Heart left ventricle (tissue), 16 donors: ENCODE data around the gene CPPED1. TPM values are rescaled to one million over a fixed set of nuclear protein-coding genes. Genes with fewer than 3 reads are reported as not detected.
A peak's percentile ranks its signal among the peaks of the same experiment; 100 is the strongest.

ENCODE experiments used
- ATAC-seq, 4 donors: fragments of 200-7000 bp; cut with Tn5 transposase; one replicate each; pipeline ENCODE4 v1.9.1; 2020 to 2022; ENCODE audit warnings: moderate library complexity in 4 of 4, mild to moderate bottlenecking in 3 of 4, moderate number of reproducible peaks in 1 of 4
- DNase-seq, 5 donors: peaks; one replicate each; pipeline ENCODE4 v3.0.0-alpha.2; 2020
- H3K27ac ChIP-seq, 12 donors: fragments of 200-600 bp; sonication (generic) in 4 of 12; one replicate each; pipeline versions ENCODE4 v1.5.0 to v1.8.0; 2016 to 2022; ENCODE audit warnings: mild to moderate bottlenecking in 2 of 12
- H3K27me3 ChIP-seq, 9 donors: fragments of 200-600 bp; sonication (generic) in 2 of 9; one replicate each; pipeline versions ENCODE4 v1.5.1 to v1.8.0; 2016 to 2022; ENCODE audit warnings: mild to moderate bottlenecking in 3 of 9
- H3K36me3 ChIP-seq, 9 donors: fragments of 200-600 bp; sonication (generic) in 2 of 9; one replicate each; pipeline versions ENCODE4 v1.5.0 to v1.8.0; 2018 to 2022; ENCODE audit warnings: mild to moderate bottlenecking in 2 of 9
- H3K4me1 ChIP-seq, 12 donors: fragments of 200-600 bp; sonication (generic) in 4 of 12; one replicate each; pipeline versions ENCODE4 v1.5.0 to v1.8.0; 2016 to 2022; ENCODE audit warnings: mild to moderate bottlenecking in 3 of 12
- H3K4me3 ChIP-seq, 12 donors: fragments of 200-600 bp; sonication (generic) in 4 of 12; one replicate each; pipeline versions ENCODE4 v1.5.0 to v1.8.0; 2017 to 2022; ENCODE audit warnings: mild to moderate bottlenecking in 9 of 12, moderate library complexity in 4 of 12
- H3K9me3 ChIP-seq, 12 donors: fragments of 200-600 bp; sonication (generic) in 4 of 12; one replicate each; pipeline versions ENCODE4 v1.5.0 to v1.8.0; 2016 to 2022; ENCODE audit warnings: mild to moderate bottlenecking in 1 of 12
- POLR2A ChIP-seq, 2 donors: fragments of 450-650 bp; IDR thresholded peaks; one replicate each; pipeline ENCODE4 v1.6.1; 2017; ENCODE audit warnings: antibody characterized with exemption in 2 of 2, mild to moderate bottlenecking in 2 of 2, moderate library complexity in 2 of 2
- WGBS, 4 donors: extraction: QIAGEN DNeasy Blood & Tissue Kit in 2 of 4; methylation state at CpG; one replicate each; pipeline versions ENCODE4 v1.1.5 to v1.1.7; 2013 to 2018; 5-methylcytosine and 5-hydroxymethylcytosine counted together
- intact Hi-C, 10 donors: fragments of 100-400 bp; cut with DNase I; formaldehyde crosslinking; loops; one replicate each; pipeline versions ENCODE4 v1.11.1 to v1.14.2; 2022
- polyA plus RNA-seq, 2 donors: library from polyadenylated mRNA; stranded (reverse); fragments of 200-250 nt; gene quantifications; one replicate each; pipeline ENCODE4 v1.2.3, GENCODE V29; 2013
- total RNA-seq, 9 donors: library from RNA; depleted of rRNA in 2 of 9; stranded (reverse); fragments of >200 nt in 2 of 9; fragmentation: NEBNext Ultra II Directional in 3 of 9; extraction: Animal tissue kit (Norgen Biotek cat#: 25700) in 3 of 9; gene quantifications; one replicate each; pipeline versions ENCODE4 v1.1.0 to v1.2.4, GENCODE V29; 2016 to 2023
- TF ChIP-seq, protein P1 (sequence below), 12 donors: fragments of 200-600 bp; sonication (generic) in 4 of 12; IDR thresholded peaks; one replicate each; pipeline versions ENCODE4 v1.5.0 to v1.8.0; 2018 to 2022; ENCODE audit warnings: antibody characterized with exemption in 12 of 12, mild to moderate bottlenecking in 5 of 12
- donor health status: ischemic (EF 13 %, LVEDD 7.1; RV severe dilation, severe dysfunction).
- donor health status: healthy with polysubstance abuse.
- donor health status: DM: no; HTN: yes; CAD: no.
- donor health status: DM: no; HTN: no; CAD: no.
- donor health status: ischemic (EF 25% LVEDD 6.9; RV normal size, moderate dysfunction).
- donor health status: ischemic (EF 25% LVEDD 5.7; RV mildly dilated, moderate dysfunction).
- donor health status: healthy.
- donor health status: DM: yes; HTN: yes; CAD: no.
- donor health status: ischemic (EF 35%, LVEDD 5.7; RV mildly dilated, moderate dysfunction).
- donor health status: nonischemic (EF 11% LVEDD 7.7; RV severe dilation, severe dysfunction).
- donor health status: DM: yes; HTN: yes; CAD: no.
- donor health status: PGD.
- donor health status: ischemic (EF 29% LVEDD 5.4; RV normal size, mild dysfunction).
- donor health status: nonischemic (EF 23%, LVEDD 6.1; RV moderate dilation, normal function).

The CPPED1 gene
- total and polyA plus RNA-seq, 11 donors: 5.6 to 25.1 (median 11.7) TPM

- Histone ChIP-seq H3K9me3 (peaks cover 0 to 30% (median 16%) of the 10 kb centered on the region in 12 donors), H3K4me3 (no peak overlapping the region), H3K27me3 (no peaks in the 10 kb centered on the region), H3K36me3 (peaks cover 0 to 20% (median 3%) of the 10 kb centered on the region in 9 donors), H3K4me1 (no peaks in the 10 kb centered on the region), H3K27ac (no peak overlapping the region)
- TF ChIP-seq POLR2A (IDR thresholded peaks at IDR 0.05): no peak
- TF ChIP-seq, protein P1, sequence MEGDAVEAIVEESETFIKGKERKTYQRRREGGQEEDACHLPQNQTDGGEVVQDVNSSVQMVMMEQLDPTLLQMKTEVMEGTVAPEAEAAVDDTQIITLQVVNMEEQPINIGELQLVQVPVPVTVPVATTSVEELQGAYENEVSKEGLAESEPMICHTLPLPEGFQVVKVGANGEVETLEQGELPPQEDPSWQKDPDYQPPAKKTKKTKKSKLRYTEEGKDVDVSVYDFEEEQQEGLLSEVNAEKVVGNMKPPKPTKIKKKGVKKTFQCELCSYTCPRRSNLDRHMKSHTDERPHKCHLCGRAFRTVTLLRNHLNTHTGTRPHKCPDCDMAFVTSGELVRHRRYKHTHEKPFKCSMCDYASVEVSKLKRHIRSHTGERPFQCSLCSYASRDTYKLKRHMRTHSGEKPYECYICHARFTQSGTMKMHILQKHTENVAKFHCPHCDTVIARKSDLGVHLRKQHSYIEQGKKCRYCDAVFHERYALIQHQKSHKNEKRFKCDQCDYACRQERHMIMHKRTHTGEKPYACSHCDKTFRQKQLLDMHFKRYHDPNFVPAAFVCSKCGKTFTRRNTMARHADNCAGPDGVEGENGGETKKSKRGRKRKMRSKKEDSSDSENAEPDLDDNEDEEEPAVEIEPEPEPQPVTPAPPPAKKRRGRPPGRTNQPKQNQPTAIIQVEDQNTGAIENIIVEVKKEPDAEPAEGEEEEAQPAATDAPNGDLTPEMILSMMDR (IDR thresholded peaks at IDR 0.05): no peak
- ATAC-seq (no peak), DNase-seq (no peak)
- WGBS, 4 donors: 70 to 75% (median 73%) methylated on average over 3 of the region's 3 CpGs
- intact Hi-C loops: no loop called here
Measured at GRCh38 chr16:12667909-12668308, 135.8 kb downstream of the CPPED1 start.

GRCh38 chr16:12664164-12664733 is 139.4 kb downstream of the CPPED1 start:
- 94 to 97% (median 95%) methylated on average over 9 of the region's 9 CpGs for WGBS, 4 donors
- intact Hi-C loops: no loop called here
- no peak for TF ChIP-seq POLR2A (IDR thresholded peaks at IDR 0.05)
- TF ChIP-seq, protein P1 (IDR thresholded peaks at IDR 0.05): no peak

GRCh38 chr16:12661656-12662172 is 142.0 kb downstream of the CPPED1 start:
- peaks cover 0 to 21% (median 3%) of the 10 kb centered on the region in 9 donors for H3K36me3 ChIP-seq
- 43 to 51% (median 47%) methylated on average over 10 of the region's 10 CpGs for WGBS, 4 donors
- intact Hi-C loops: no loop called here
- ATAC-seq: peak in 2 of 4 donors; percentile 36 to 49
- no peaks in the 10 kb centered on the region for H3K4me1 ChIP-seq
- H3K4me3 ChIP-seq: no peak overlapping the region
- no peak overlapping the region for H3K27ac ChIP-seq
- TF ChIP-seq, protein P1 (IDR thresholded peaks at IDR 0.05): no peak
- TF ChIP-seq POLR2A (IDR thresholded peaks at IDR 0.05): no peak
- H3K9me3 ChIP-seq: peaks cover 0 to 21% (median 4%) of the 10 kb centered on the region in 12 donors
- H3K27me3 ChIP-seq: no peaks in the 10 kb centered on the region
- DNase-seq: peak in 2 of 5 donors; percentile 26 to 27

More at GRCh38 chr16:12664164-12664733, 139.4 kb downstream of the CPPED1 start:
- Histone ChIP-seq H3K27me3 (no peaks in the 10 kb centered on the region), H3K9me3 (peaks cover 0 to 25% (median 16%) of the 10 kb centered on the region in 12 donors), H3K36me3 (peaks cover 0 to 21% (median 3%) of the 10 kb centered on the region in 9 donors), H3K4me3 (no peak overlapping the region), H3K27ac (no peak overlapping the region), H3K4me1 (no peaks in the 10 kb centered on the region)
- no peak for DNase-seq
- no peak for ATAC-seq

DNA sequence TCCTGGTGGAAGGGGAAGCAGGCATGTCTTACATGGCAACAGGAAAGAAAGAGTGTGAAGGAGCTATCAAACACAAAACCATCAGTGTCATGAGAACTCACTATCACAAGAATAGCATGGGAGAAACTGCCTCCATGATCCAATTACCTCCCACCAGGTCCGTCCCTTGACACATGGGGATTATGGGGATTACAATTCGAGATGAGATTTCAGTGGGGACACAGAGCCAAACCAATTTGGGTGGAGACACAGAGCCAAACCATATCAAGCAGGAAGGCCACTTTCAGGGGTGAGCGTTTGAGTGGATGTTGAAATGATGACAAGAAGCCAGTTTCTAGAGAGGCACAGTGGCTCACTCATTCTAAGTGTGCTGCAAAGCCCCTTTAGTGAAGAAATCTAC is 143.8 kb downstream of the CPPED1 start:
- H3K36me3 ChIP-seq: peaks cover 0 to 21% (median 3%) of the 10 kb centered on the region in 9 donors
- H3K9me3 ChIP-seq: peaks cover 0 to 21% (median 4%) of the 10 kb centered on the region in 12 donors
- H3K27me3 ChIP-seq: no peaks in the 10 kb centered on the region
- intact Hi-C loops: no loop called here
- no peak overlapping the region for H3K27ac ChIP-seq
- TF ChIP-seq POLR2A (IDR thresholded peaks at IDR 0.05): no peak
- TF ChIP-seq, protein P1 (IDR thresholded peaks at IDR 0.05): no peak
- DNase-seq (no peak), ATAC-seq (no peak)
- WGBS, 4 donors: 59 to 60% (median 59%) methylated on average over 3 of the region's 3 CpGs
- no peak overlapping the region for H3K4me3 ChIP-seq
- no peaks in the 10 kb centered on the region for H3K4me1 ChIP-seq
